Measurements from ENCODE around the gene RPL32. TPM values are rescaled to one million over a fixed set of nuclear protein-coding genes. Genes with fewer than 3 reads are reported as not detected.

Gene RPL32
- total and polyA plus RNA-seq, 9 of the 15 experiments (the other 6 are each of a cell fraction or from before 2014, with no cell fraction given) = 2,738 to 6,200 (median 4,286) TPM

GRCh38 chr3:12797124-12797891, 44.1 kb downstream of the RPL32 start:
- Histone ChIP-seq H2AFZ (ENCODE audit: low read depth, low read length) (peak overlapping the region; percentile 100), H3K36me3 (ENCODE audit: control insufficient read depth, insufficient read depth, low read length) (no peaks in the 10 kb centered on the region), H3K27ac (ENCODE audit: extremely low read depth, low read depth, low read length) (no peak overlapping the region; the same call in 2 of the 3 replicates), H3K27me3 (ENCODE audit: control insufficient read depth in 2 of 2, insufficient read depth in 2 of 2, low read length in 2 of 2) (no peaks in the 10 kb centered on the region), H3K4me3 (peak overlapping the region; percentile 73), H3K9me3 (replicated peaks; ENCODE audit: control insufficient read depth, insufficient read depth, low read depth, low read length) (no peaks in the 10 kb centered on the region), H4K20me1 (replicated peaks; ENCODE audit: control insufficient read depth, insufficient read depth, low read length) (no peaks in the 10 kb centered on the region), H3K4me1 (replicated peaks in 1 of 2; ENCODE audit: control insufficient read depth in 2 of 2, insufficient read depth in 2 of 2, low read length in 2 of 2) (peaks cover 8 to 25% of the 10 kb centered on the region in 2 experiments; a peak in 3 of 5 replicates), H3K9me1 (ENCODE audit: control insufficient read depth, insufficient read depth, low read length) (no peaks in the 10 kb centered on the region), H3K4me2 (ENCODE audit: insufficient read depth, low read length) (peak overlapping the region; percentile 95), H3K9ac (ENCODE audit: insufficient read depth in 1 of 2, low read depth in 2 of 2, low read length in 2 of 2) (peak overlapping the region in 1 of 2 experiments; percentile 93; a peak in 3 of 4 replicates), H3K79me2 (ENCODE audit: control insufficient read depth, insufficient read depth, low read length) (peaks cover 6% of the 10 kb centered on the region; the same call in 1 of the 3 replicates)
- no peak for DNase-seq (ENCODE audit: extremely low read depth in 1 of 4, low spot score in 3 of 4)
- no peak for FAIRE-seq
- peak; percentile 1; the same call in 1 of the 3 replicates for ATAC-seq
- intact Hi-C loops (cut with micrococcal nuclease) (loop anchor here (10.0 kb wide), 1 partner anchor 197 kb away; no protein-coding TSS in a partner anchor), in situ Hi-C loops (cut with MboI) (no loop called here)
- 52% methylated on average over 9 of the region's 17 CpGs for WGBS (ENCODE audit: insufficient coverage, low coverage, missing lambda C conversion rate)
- TF ChIP-seq ZNF740 (CRISPR knock-in tag; IDR thresholded peaks at IDR 0.05) (0 out of 2 replicates have a peak, but pooled peaks have one; percentile 10), ZNF740 (tag; IDR thresholded peaks at IDR 0.05) (no peak), KDM1A (IDR thresholded peaks at IDR 0.05) (peak in 1 of 2 experiments; percentile 39; a peak in 3 of 4 replicates), ESRRA (IDR thresholded peaks at IDR 0.05; ENCODE audit: borderline replicate concordance, low read depth) (peak; percentile 72), SETDB1 (IDR thresholded peaks at IDR 0.05; ENCODE audit: low read length) (no peak), ZBTB43 (CRISPR knock-in tag; IDR thresholded peaks at IDR 0.05) (0 out of 2 replicates have a peak, but pooled peaks have one; percentile 41), BCOR (IDR thresholded peaks at IDR 0.05) (peak; percentile 81), RBM25 (IDR thresholded peaks at IDR 0.05; ENCODE audit: low read depth, low read length, severe bottlenecking) (peak; percentile 72), CCAR2 (IDR thresholded peaks at IDR 0.05; ENCODE audit: low read depth, low read length) (no peak), CEBPZ (IDR thresholded peaks at IDR 0.05; ENCODE audit: borderline replicate concordance, low read depth, low read length) (no peak)
- ChIA-PET CTCF (ENCODE audit: low intra/inter-chr PET ratio) (interaction anchor here (0.7 kb wide), 1 partner anchor 78 kb away, joined by 3 read pairs; no protein-coding TSS in a partner anchor), POLR2A (interaction anchor here (1.0 to 6.1 kb wide), 5 partner anchors 10 to 53 kb away, joined by 3 to 65 read pairs (median 6); no protein-coding TSS in a partner anchor)
- BruUV-seq (replicated peaks) = TSS peak; percentile 46
